ENCODE measurements around the gene CLDN24.

Gene CLDN24

GRCh38 chr4:183287309-183287659 is 34.9 kb downstream of the CLDN24 start:
- H3K27me3 Mint-ChIP-seq: peaks cover 9% of the 10 kb centered on the region
- no peak for ATAC-seq
- H3K36me3 Mint-ChIP-seq: no peaks in the 10 kb centered on the region
- H3K27ac Mint-ChIP-seq: no peak overlapping the region
- no peak overlapping the region for H3K4me3 Mint-ChIP-seq
- no peaks in the 10 kb centered on the region for H3K9me3 Mint-ChIP-seq
- no peaks in the 10 kb centered on the region for H3K4me1 Mint-ChIP-seq

GRCh38 chr4:183286590-183287308 is 35.5 kb downstream of the CLDN24 start:
- Mint-ChIP-seq H3K36me3 (no peaks in the 10 kb centered on the region), H3K27ac (no peak overlapping the region), H3K4me1 (no peaks in the 10 kb centered on the region), H3K27me3 (peaks cover 9% of the 10 kb centered on the region), H3K4me3 (no peak overlapping the region), H3K9me3 (no peaks in the 10 kb centered on the region)
- peak; percentile 25 for ATAC-seq

- Mint-ChIP-seq H3K9me3 (no peaks in the 10 kb centered on the region), H3K27ac (no peak overlapping the region), H3K27me3 (peaks cover 9% of the 10 kb centered on the region), H3K4me3 (no peak overlapping the region), H3K4me1 (no peaks in the 10 kb centered on the region), H3K36me3 (no peaks in the 10 kb centered on the region)
- no peak for ATAC-seq
Observed at GRCh38 chr4:183285886-183286285, 36.3 kb downstream of the CLDN24 start.

- H3K36me3 Mint-ChIP-seq: no peaks in the 10 kb centered on the region
- peaks cover 9% of the 10 kb centered on the region for H3K27me3 Mint-ChIP-seq
- no peak overlapping the region for H3K4me3 Mint-ChIP-seq
- no peak overlapping the region for H3K27ac Mint-ChIP-seq
- H3K9me3 Mint-ChIP-seq: no peaks in the 10 kb centered on the region
- no peak for ATAC-seq
- no peaks in the 10 kb centered on the region for H3K4me1 Mint-ChIP-seq
Observed at GRCh38 chr4:183284965-183285364, 37.3 kb downstream of the CLDN24 start.

GRCh38 chr4:183284258-183284785 is 37.9 kb downstream of the CLDN24 start:
- no peak for ATAC-seq
- no peak overlapping the region for H3K27ac Mint-ChIP-seq
- H3K9me3 Mint-ChIP-seq: no peaks in the 10 kb centered on the region
- H3K27me3 Mint-ChIP-seq: peaks cover 9% of the 10 kb centered on the region
- no peaks in the 10 kb centered on the region for H3K36me3 Mint-ChIP-seq
- H3K4me3 Mint-ChIP-seq: no peak overlapping the region
- H3K4me1 Mint-ChIP-seq: no peaks in the 10 kb centered on the region

GRCh38 chr4:183276106-183276505 is 46.1 kb downstream of the CLDN24 start:
- Mint-ChIP-seq H3K9me3 (peaks cover 10% of the 10 kb centered on the region), H3K27me3 (peaks cover 8% of the 10 kb centered on the region), H3K4me3 (no peak overlapping the region), H3K4me1 (no peaks in the 10 kb centered on the region), H3K27ac (no peak overlapping the region), H3K36me3 (no peaks in the 10 kb centered on the region)
- ATAC-seq: no peak

- Mint-ChIP-seq H3K27me3 (peaks cover 8% of the 10 kb centered on the region), H3K9me3 (peaks cover 10% of the 10 kb centered on the region), H3K36me3 (no peaks in the 10 kb centered on the region), H3K4me3 (no peak overlapping the region), H3K4me1 (no peaks in the 10 kb centered on the region), H3K27ac (no peak overlapping the region)
- ATAC-seq: no peak
Observed at GRCh38 chr4:183272384-183272783, 49.8 kb downstream of the CLDN24 start.

Data from stimulated activated memory B cell treated with anti-CD40 and anti-IgM and Interleukin-4, amounts not matched to agents 10 μg/mL and 1 μg/mL and 100 μg/mL, for 72 hours (primary cell).